ENCODE measurements around the gene CFAP45.
"Not testable (repeated sequence)": the region's sequence is repeated elsewhere in the genome, so short reads cannot be mapped to it uniquely, and the experiment has no call there.

Gene CFAP45

DNA sequence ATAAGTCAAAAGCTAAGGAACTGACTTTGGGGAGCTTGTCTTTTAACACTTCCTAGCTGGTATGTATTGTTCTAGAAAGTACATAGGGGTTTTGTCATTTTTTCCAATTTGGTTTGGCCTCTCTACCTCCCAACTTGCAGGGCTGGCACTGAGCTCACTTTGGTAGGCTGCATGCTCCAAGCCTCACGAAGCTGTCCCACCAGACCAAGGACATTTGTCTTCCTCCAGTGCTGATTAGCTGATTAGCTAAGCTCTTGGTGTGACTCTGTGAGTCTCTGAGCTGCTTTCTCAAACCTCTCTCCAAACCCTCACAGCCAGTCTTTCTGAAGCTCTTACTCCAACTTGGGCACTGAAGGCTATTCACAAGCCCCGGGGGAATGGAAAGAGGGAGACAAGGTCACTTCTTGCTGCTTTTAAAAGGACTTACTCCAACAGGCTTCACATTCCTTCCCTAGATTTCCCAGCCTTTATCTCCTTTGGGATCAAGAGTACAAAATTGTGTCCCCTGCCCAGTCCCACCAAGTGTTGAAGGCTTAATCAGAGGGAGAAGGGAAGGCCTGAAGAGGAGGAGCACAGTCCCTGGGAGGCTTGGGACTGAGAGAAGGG is 893 bp upstream of the CFAP45 start:
- no peak for DNase-seq

DNA sequence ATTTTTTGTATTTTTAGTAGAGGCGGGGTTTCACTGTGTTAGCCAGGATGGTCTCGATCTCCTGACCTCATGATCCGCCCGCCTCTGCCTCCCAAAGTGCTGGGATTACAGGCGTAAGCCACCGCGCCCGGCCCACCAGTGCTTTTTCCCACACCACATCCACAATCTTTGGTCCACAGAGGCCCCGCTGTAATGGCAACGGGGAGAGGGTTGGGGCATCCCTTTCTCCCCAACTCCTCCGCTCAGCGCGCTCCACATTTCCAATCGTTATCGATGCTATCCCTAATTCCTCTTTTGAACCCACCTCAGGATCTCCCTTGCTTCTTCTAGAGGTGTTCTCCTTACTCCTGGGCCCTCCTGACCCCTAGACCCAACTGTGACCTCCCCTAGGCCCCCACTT is 331 bp downstream of the CFAP45 start:
- DNase-seq: not testable (repeated sequence)

DNA sequence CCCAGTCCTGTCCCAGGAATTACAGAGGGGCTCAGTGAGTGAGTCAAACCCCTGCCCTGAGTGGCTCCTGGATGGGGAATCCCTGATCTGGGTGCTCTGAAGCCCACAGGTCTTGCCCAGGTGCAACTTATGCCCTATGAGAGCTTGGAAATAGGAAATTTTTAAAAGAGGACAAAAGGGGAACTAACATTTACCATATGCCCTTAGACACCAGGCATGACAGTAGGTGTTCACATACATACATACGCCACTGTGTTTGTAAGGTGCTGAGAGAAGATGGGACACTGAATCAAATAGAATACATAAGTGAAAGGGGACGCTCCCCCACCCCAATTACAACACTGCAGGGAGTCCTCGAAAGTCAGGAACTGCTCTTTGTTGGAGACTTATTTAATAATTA is 1.4 kb downstream of the CFAP45 start:
- DNase-seq: no peak

DNA sequence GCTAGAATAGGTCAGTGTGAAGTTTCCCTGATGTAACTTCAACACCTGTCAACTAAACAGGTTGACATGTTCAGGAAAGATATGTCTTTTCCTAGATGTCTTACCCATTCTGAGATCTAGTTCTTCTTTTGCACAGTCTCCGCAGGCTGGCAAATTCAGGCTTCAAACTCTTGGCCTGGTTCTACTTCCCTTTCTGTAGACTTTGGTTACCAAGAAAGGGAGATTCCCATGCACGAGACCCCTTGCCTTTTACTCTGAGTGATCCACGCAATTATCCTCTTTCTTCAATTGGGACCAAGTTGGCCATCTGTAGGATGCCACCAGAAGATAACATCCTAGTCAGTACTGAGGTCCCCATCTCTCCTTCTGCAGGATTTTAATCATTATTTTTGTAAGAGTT is 2.0 kb downstream of the CFAP45 start:
- DNase-seq: no peak

DNA sequence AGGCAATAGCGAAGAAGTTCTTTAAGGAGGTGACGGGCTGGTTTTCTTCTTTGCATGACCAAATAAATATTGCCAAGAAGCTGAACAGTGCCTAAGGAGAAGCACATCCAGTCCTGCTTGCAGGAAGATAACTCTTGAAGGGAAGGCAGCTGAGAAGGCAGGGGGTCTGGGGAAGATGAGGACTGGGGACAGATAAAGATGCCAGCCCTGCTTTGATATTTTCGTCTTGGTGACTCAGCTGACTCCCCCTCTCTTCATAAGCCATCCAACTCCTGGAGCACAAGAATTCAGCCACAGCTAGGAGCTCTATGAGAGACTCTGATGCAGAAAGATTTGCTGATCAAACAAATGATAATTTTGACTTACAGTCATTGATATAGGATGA is 3.4 kb downstream of the CFAP45 start:
- DNase-seq: no peak

DNA sequence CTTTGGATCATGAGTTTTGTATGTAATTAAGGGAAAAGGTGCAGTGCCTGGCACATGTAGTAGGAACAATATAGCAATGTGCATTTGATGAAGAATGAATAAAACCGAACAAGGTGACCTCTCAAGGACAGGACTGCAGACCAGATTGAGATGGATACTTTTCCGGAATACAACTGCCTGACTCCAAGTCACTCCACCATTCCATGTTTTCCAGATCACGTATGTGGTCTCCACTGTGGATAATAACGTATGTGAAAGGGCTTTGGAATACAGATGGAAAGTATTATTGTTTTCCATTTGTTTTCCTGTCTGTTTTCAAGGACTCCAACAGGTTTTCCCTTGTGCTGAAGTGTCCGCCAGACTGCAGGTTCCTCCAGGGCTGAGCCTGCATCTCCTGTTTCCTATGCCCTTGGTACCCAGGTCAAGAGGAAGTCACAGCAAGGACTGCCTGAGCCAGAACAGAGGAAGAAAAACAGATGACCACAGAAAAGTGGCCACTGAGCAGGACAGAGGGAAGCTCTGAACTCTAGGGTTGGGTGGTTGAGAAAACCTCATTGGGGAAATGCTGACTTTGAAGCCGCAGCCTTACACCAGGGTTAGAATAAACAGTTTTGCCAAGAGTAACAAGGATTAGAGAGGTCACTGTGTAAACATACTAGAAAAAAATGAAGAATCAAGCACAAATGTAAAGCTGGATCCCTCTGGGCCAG is 4.0 kb downstream of the CFAP45 start:
- DNase-seq: no peak

DNA sequence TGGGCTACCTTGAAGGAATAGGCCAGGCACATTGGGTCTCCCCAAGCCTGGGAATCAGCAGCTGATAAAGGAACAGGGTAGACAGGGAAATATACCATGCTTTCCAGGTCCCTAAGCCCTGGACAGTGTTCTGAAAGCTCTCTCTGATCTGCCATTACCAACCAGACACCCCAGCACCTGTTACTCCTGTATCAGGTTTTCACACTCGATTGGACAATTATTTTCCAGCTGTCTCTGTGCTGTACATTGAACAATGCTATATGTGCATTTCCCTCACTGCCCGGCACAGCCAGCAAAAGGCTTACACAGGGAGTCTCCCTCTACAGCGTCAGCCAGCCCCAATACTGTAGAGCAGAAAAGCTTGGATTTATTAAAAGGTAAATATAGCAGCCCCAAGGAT is 4.7 kb downstream of the CFAP45 start:
- no peak for DNase-seq

DNA sequence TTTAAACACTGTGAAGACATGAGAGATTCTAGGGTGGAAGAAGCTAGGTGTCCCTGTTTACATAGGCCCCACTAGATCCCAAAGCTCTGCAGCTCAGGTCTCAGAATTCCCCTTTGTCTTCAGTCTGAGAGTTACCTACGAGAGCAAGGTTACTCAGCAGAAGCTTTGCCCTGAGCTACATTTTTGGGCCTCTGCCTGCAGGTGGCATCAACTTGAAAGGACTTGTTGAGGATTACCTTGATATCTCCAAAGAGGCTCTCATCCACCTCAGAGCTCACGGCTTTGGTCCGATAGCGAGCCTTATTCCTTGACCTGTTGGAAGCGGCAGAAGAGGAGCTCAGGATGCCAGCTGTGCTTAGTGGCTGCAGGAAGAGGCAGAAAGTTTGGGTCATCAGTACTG is 7.0 kb downstream of the CFAP45 start:
- peak; percentile 32 for DNase-seq

DNA sequence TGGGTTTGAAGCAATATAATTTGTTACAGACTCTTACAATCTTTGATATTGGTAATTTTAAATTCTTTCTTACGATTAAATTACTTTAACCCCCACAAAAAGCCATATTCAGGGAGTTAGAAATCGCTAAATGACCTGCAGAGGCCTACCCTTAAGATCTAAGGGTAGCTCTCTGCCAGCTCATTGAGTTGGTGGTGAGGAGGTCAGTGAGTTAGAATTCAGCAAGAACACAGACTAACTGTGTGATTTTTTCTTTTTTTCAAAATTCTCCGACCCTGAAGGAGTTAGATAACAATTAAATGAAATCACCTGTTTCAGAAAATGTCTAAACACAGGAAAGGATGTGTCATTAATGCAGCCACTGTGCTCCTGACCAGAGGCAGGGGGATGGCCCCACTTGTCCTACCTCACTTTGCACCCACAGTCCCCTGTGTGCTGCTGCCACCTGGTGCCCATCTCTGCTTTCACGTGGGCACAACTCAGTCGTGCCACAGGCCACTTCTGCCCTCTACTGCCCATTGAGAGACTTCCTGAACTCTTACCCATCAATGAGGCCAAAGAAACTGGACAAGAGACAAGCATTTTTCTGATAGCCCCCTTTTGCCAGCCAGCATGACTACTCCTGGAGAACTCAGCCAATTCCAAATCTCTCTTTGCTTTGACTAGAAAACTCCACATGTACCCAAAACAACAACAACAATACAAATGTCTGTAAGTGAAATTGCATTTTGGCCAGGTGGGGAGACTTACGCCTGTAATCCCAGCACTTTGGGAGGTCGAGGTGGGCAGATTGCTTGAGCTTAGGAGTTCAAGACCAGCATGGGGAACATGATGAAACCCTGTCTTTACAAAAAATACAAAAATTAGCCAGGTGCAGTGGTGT is 8.4 kb downstream of the CFAP45 start:
- peak; percentile 83 for DNase-seq

DNA sequence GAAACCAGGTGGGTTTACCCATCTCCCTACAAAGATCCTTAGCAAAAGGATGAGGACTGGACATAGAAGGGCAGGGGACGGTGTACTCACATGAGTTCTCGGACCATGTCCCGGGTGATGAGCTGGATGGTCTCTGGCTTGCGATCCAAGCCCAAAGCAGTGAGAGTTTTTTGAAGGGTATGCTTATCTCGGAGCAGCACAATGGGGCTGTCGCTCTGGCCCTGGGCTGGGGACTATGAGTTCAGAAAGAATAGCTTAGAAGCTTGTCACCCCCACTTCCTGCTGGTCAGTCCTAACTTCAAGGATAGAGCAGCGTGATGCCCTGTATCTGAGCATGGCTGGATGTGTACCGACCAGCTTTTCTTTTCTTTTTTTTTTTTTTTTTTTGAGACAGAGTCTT is 9.6 kb downstream of the CFAP45 start:
- no peak for DNase-seq

DNA sequence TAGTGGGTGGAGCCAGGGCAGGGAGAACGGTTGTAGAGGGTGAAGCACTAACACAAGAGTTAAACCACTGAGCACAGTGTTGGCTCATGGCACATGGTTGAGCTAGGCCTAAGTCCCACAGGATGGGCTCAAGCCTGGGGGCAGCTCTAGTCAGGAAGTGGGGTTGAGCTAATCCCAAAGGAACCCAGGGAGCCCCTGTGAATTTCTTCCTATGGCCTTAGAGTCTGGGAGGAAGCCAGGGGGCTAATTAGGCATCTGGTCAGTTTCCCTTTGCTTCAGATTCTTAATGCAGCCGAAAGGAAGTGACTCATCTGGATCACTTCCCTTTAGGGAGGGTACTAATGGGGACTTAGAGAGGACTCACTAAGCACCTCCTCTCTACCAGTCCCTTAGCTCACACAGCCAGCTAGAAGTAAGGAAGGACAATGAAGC is 10.1 kb downstream of the CFAP45 start:
- no peak for DNase-seq

DNA sequence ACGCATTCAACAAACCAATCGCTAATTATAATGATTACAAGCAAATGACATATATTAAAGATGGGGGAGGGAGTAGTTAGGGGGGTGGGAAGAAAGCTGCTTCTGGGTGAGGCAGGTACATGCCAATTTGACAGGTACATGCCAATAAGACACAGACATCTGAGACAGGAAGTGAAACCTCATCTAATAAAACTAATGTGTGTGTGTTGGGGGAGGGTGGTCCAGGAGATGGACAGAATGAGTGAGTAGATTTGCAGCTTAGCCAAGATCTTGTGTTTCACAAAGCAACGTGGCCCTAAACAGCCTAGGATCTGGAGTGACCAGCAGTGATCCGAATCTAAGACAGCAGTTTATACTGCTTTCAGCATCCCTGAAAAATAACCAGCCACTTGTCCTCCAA is 10.8 kb downstream of the CFAP45 start:
- no peak for DNase-seq

DNA sequence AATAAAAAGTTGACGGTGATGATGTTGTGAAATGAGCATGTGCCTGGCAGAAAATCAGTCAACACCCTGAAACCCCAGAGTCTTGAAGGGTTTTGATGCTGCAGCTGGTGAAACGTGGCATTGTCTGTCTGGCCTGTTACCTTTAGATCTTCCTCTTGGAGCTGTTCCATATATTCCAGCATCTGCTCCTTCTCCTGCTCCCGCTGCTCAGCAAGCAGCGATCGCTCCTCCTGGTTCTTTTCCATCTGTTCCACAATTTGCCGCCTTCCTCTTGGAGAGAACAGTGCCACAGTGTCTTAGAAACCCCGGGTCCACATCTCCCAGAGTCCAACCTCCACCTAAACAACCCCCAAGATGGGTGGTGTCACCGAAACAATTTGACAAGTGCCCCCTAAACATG is 15.7 kb downstream of the CFAP45 start:
- DNase-seq: no peak

DNA sequence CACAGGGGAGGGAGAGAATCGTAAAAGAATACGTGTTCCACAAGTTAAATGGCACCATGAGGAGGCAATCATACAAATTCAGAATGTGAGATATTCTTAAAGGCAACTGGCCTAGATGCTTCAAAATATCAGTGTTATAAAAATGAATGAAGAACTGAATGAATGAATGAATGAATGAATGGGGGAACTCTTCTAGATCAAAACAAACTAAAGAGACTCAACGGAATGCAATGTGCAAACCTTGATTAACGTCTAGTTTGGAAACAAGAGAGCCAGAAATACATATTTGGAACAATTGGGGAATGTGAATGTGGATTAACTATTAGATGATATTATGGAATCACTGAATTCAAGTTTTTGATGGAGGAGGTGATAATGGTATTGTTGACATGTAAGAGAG is 16.8 kb downstream of the CFAP45 start:
- no peak for DNase-seq

DNA sequence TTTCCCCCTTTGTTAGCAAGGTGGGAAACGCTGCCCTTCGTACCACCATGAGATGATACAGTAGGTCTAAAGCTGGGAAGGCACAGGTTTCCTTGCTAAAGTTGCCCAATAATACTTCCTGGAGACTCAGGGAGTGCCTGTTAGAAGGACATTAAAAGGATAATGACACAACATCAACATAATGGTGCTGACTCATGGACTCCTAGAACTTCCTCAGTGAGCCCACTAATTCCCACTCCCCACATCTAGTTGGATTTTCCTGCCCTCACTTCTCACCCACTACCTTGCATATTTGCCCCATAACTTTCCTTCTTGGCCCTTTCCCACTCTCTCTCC is 17.5 kb downstream of the CFAP45 start:
- no peak for DNase-seq

DNA sequence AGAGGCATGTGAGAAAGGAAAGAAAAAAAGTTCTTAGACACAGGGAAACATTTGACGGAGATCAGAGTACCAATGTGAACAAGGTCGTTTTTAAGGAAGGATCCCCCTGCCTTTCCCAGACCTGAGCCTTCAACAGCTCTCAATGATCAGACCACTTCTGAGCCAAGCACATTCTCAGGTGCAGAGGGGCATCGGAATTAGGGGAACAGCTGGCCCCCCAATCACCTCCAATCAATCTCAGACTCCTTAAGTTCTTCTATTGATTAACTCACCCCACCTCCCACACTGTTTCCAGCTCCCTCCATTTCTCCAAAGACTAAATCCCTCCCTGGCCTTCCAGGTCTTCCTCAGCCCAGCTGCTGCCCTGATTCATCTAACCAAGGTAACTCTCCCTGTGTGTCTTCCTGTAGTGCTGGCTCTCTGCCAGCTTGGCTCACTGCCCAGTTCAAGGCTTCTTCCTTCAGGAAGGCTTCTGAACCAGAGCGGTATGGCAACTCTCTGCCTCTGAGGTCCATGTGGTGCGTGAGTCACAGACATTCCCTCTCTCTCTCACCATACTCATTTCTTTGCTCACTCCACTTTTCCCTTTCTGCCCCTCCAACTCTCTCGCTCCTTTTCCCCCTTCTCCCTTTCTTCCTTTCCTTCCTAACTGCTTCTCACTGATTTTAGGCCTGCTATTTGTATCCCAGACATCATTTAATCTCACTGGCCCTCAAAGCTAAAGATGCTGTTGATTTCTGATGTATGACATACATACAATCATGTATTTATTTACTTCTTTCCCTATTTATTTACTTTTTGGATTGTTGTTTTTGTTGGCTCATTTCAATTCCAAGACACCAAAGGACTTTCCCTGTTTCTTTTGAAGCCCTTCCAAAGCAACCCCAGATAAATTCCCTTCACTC is 18.1 kb downstream of the CFAP45 start:
- peak; percentile 80 for DNase-seq

DNA sequence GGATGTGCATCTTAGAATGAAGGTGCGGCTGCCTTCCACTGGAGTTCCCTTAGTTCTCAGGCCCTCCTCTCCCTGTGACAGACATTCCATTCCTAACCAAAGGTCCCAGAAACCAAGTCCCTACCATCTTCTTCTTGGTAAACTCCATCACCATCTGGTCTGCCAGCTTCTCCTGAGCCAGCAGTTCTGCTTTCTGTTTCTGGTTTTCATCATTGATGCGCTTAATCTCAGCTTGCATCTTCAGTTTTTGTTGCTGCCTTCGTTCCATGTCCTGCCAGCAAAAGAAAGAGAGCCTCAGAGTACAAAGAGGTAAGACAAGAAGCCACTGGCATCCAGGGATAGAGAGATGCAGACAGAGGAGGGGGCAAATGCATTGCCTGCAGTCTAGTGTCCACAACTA is 19.5 kb downstream of the CFAP45 start:
- no peak for DNase-seq

DNA sequence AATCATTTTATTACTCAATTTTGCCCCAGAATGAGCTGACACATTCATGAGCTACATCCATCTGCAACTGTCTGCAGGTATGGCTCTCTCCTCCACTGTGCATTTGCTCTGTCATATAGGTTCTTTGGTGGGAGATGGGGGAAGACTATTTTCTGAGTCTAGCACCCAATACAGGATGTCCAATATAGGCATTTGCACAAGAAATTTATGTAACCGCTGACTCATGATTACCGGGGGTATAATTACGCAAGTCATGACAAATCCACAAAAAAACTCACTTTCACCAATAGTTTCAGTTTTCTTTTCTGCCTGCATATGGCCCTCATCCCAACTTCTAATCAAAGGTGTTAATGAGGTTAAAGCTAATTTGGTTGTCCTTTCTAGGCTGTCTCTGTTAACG is 20.0 kb downstream of the CFAP45 start:
- DNase-seq: no peak

DNA sequence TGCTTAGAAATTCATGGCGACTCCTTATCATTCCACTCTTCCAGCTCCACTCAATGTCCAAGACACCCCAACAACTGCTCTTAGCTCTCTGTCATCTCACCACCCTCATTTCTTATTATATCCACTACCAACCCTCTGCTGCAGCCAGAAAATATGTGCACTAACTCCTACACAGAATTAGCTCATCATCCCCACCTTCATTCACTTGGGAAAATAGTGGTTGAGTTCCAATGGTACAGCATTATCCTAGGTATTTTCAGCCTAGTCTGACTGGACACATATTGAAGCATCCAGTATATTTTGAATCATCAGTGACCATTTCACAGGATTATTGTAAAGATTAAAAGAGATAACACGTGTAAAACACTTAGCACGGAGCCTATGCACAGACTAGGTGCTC is 20.8 kb downstream of the CFAP45 start:
- no peak for DNase-seq

DNA sequence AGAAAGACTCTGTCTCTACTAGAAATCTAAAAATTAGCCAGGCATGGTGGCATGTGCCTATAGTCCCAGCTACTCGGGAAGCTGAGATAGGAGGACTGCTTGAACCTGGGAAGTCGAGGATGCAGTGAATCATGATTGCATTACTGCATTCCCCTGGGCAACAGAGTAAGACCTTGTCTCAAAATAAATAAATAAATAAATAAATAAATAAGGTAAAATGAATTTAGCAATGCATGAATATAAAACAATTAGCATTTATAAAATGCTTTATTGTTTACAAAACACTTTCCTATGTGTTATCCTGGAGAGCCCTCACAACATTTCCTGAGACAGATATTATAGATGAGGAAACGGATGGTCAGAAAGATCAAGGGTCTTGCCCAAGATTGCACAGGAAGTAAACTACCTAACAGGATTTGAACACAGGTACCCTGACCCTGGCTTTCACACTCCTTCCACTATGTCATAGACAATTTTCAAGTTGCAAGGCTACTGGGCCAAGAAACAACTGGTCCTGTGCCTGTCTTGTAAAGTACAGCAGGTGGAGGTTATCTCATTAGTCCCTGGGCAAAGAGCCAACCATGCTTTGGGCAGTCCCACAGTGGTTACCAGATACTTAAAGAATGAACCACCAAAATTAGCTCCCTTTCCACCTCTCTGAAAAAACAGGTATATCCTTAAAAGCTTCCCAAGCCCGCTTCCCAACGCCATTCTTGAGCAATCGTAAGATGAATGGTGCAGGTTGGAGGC is 22.1 kb downstream of the CFAP45 start:
- DNase-seq: no peak

DNA sequence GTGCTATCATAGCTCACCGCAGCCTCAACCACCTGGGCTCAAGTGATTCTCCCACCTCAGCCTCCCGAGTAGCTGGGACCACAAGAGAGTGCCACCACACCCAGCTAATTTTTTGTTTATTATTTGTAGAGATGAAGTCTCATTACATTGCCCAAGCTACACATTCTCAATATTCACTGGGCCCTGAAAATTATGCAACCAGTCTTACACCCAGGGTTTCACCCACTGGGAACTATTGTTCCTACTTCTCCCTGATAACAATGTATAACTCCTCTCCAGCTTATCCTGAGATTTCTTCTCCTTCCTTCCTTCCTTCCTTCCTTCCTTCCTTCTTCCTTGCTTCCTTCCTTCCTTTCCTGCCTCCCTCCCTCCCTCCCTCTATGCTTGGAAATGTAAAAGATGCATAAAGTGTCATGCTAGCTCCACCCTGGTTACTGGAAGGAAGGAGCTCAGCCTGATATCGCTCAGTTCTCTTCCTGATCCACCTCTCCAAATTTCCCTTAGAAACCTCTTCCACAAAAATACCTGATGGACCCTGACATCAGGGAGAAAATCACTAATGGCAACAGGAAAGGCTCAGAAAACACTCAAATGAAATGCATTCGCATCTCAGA is 26.3 kb downstream of the CFAP45 start:
- DNase-seq: no peak

DNA sequence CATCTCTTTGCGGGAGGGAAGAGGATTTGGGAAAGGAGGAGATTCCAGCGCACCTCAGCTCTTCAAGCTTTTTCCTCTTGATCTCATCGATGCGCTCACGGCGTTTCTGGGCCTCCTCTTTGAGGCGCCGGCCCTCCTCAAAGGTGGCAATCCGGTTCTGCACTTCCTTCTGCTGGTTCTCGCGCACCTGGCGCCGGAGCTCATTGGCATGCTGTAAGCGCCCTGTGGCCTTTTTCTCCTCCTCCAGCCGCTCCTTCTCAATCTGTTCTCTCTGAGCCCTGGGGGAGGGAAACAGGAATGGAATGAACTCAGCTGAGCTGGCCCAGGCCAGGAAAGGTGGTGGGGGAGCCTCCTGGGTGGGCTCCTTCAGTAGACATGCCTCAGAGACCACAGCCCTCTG is 27.1 kb downstream of the CFAP45 start:
- DNase-seq: no peak
